Adrenal gland (tissue), 12 donors: Measurements from ENCODE around the gene FAM234A. TPM values are rescaled to one million over a fixed set of nuclear protein-coding genes. Genes with fewer than 3 reads are reported as not detected.

ENCODE experiments used
- DNase-seq, 7 donors: peaks; one replicate each; pipeline ENCODE4 v3.0.0-alpha.2; 2019 to 2020
- H3K27ac ChIP-seq, 5 donors: fragments of 200-600 bp; sonication (generic) in 4 of 5; 1 replicate in 3 of 5; 2 replicates in 2 of 5; pipeline versions ENCODE4 v1.5.1 to v1.8.0; 2016 to 2020; ENCODE audit warnings: mild to moderate bottlenecking in 1 of 5
- H3K27me3 ChIP-seq: fragments of 200-600 bp; 2 replicates; pipeline ENCODE4 v1.8.0; 2021
- H3K36me3 ChIP-seq, 2 donors: fragments of 200-600 bp; replicated peaks in 1 of 2; 1 replicate in 1 of 2; 2 replicates in 1 of 2; pipeline versions ENCODE4 v1.5.1 to v1.8.0; 2018 to 2022
- H3K4me1 ChIP-seq, 2 donors: fragments of 200-600 bp; replicated peaks in 1 of 2; 1 replicate in 1 of 2; 2 replicates in 1 of 2; pipeline versions ENCODE4 v1.5.1 to v1.8.0; 2018 to 2021
- H3K4me3 ChIP-seq, 4 donors: fragments of 200-600 bp; sonication (generic) in 3 of 4; one replicate each; pipeline ENCODE4 v1.5.1; 2016 to 2018
- H3K9me3 ChIP-seq, 3 donors: fragments of 200-600 bp; sonication (generic) in 1 of 3; replicated peaks in 1 of 3; 1 replicate in 2 of 3; 2 replicates in 1 of 3; pipeline versions ENCODE4 v1.5.1 to v1.8.0; 2016 to 2021
- CTCF ChIP-seq, 6 experiments: fragments of 450-650 bp in 4 of 6; fragments of 200-600 bp in 2 of 6; sonication (generic) in 1 of 6; IDR thresholded peaks; 1 replicate in 5 of 6; 2 replicates in 1 of 6; pipeline versions ENCODE4 v1.5.1 to v1.8.0; 2016 to 2021; ENCODE audit warnings: antibody characterized with exemption in 6 of 6, mild to moderate bottlenecking in 2 of 6, moderate library complexity in 1 of 6
- POLR2A ChIP-seq, 2 donors: fragments of 450-650 bp; IDR thresholded peaks; one replicate each; pipeline ENCODE4 v1.6.1; 2017; ENCODE audit warnings: antibody characterized with exemption in 2 of 2, mild to moderate bottlenecking in 2 of 2, moderate library complexity in 1 of 2
- WGBS, 4 donors: extraction: QIAGEN DNeasy Blood & Tissue Kit in 2 of 4; methylation state at CpG; one replicate each; pipeline versions ENCODE4 v1.1.5 to v1.1.7; 2013 to 2017; 5-methylcytosine and 5-hydroxymethylcytosine counted together
- intact Hi-C, 2 donors: fragments of 100-400 bp; cut with DNase I; formaldehyde crosslinking; loops; one replicate each; pipeline versions ENCODE4 v1.14.1 to v1.15.0; 2022 to 2023
- polyA plus RNA-seq, 3 donors: library from polyadenylated mRNA; stranded (reverse); fragments of 200-250 nt in 2 of 3; fragments of 350-450 nt in 1 of 3; fragmentation: Illumina TruSeq in 1 of 3; extraction: RNeasy Lipid Tissue Mini Kit (QIAGEN cat#74804) in 1 of 3; gene quantifications; one replicate each; pipeline ENCODE4 v1.2.3, GENCODE V29; 2013 to 2014
- total RNA-seq, 9 donors: library from RNA; depleted of rRNA in 4 of 9; stranded (reverse); fragments of >200 nt in 4 of 9; fragments of 120-200 nt in 1 of 9; fragmentation: NEBNext Ultra II Directional in 1 of 9; extraction: Animal tissue kit (Norgen Biotek cat#: 25700) in 1 of 9; gene quantifications; one replicate each; pipeline versions ENCODE4 v1.1.0 to v1.2.4, GENCODE V29; 2013 to 2023
- donor health status: healthy with polysubstance abuse.
- donor health status: Bipolar disorder and iron deficiency.
- donor health status: DM: yes; HTN: yes; CAD: no.
- donor health status: DM: no; HTN: no; CAD: no.
- donor health status: DM: no; HTN: no; CAD: no.
- donor health status: DM: yes; HTN: yes; CAD: no.

FAM234A gene
- total and polyA plus RNA-seq, 12 donors: 60.2 to 207 (median 97.8) TPM

GRCh38 chr16:290681-291405 lies 56.2 kb downstream of the FAM234A start:
- intact Hi-C loops: no loop called here
- no peak overlapping the region for H3K4me3 ChIP-seq
- H3K27me3 ChIP-seq: no peaks in the 10 kb centered on the region
- no peaks in the 10 kb centered on the region for H3K9me3 ChIP-seq
- no peaks in the 10 kb centered on the region for H3K4me1 ChIP-seq
- TF ChIP-seq POLR2A (IDR thresholded peaks at IDR 0.05) (no peak), CTCF (IDR thresholded peaks at IDR 0.05) (no peak)
- H3K36me3 ChIP-seq: peaks cover 0 to 40% of the 10 kb centered on the region in 2 donors
- 93 to 95% (median 95%) methylated on average over 28 to 50 of the region's 50 CpGs for WGBS, 4 donors
- no peak overlapping the region for H3K27ac ChIP-seq
- DNase-seq: no peak

GRCh38 chr16:291539-291938 lies 56.9 kb downstream of the FAM234A start:
- intact Hi-C loops: no loop called here
- DNase-seq: no peak
- TF ChIP-seq CTCF (IDR thresholded peaks at IDR 0.05) (no peak), POLR2A (IDR thresholded peaks at IDR 0.05) (no peak)
- no peaks in the 10 kb centered on the region for H3K4me1 ChIP-seq
- no peak overlapping the region for H3K4me3 ChIP-seq
- WGBS, 4 donors: 86 to 92% (median 90%) methylated on average over 12 to 17 of the region's 17 CpGs
- H3K36me3 ChIP-seq: peaks cover 0 to 43% of the 10 kb centered on the region in 2 donors
- H3K9me3 ChIP-seq: no peaks in the 10 kb centered on the region
- no peaks in the 10 kb centered on the region for H3K27me3 ChIP-seq
- no peak overlapping the region for H3K27ac ChIP-seq

GRCh38 chr16:293043-293775 lies 58.6 kb downstream of the FAM234A start:
- no peak overlapping the region for H3K4me3 ChIP-seq
- no peak overlapping the region for H3K27ac ChIP-seq
- peaks cover 0 to 42% of the 10 kb centered on the region in 2 donors for H3K36me3 ChIP-seq
- DNase-seq: no peak
- H3K4me1 ChIP-seq: no peaks in the 10 kb centered on the region
- no peaks in the 10 kb centered on the region for H3K9me3 ChIP-seq
- WGBS, 4 donors: 91 to 93% (median 92%) methylated on average over 18 to 32 of the region's 32 CpGs
- TF ChIP-seq CTCF (IDR thresholded peaks at IDR 0.05): no peak
- TF ChIP-seq POLR2A (IDR thresholded peaks at IDR 0.05): no peak
- no peaks in the 10 kb centered on the region for H3K27me3 ChIP-seq
- intact Hi-C loops: no loop called here

- WGBS, 4 donors: 93 to 100% (median 95%) methylated on average over 9 to 14 of the region's 14 CpGs; no CpG with 5 or more reads in 1 of the 4 donors
- H3K36me3 ChIP-seq: peaks cover 0 to 26% of the 10 kb centered on the region in 2 donors
- no peaks in the 10 kb centered on the region for H3K4me1 ChIP-seq
- no peak overlapping the region for H3K27ac ChIP-seq
- H3K27me3 ChIP-seq: no peaks in the 10 kb centered on the region
- TF ChIP-seq CTCF (IDR thresholded peaks at IDR 0.05) (no peak), POLR2A (IDR thresholded peaks at IDR 0.05) (no peak)
- intact Hi-C loops: no loop called here
- DNase-seq: no peak
- no peaks in the 10 kb centered on the region for H3K9me3 ChIP-seq
- no peak overlapping the region for H3K4me3 ChIP-seq
Measured at GRCh38 chr16:296276-296675, 61.7 kb downstream of the FAM234A start.
